ENCODE results near the gene ZSWIM3.

Gene ZSWIM3

GRCh38 chr20:45910670-45911485, 53.5 kb downstream of the ZSWIM3 start:
- DNase-seq (ENCODE audit: low spot score), result peak; percentile 98

GRCh38 chr20:45911486-45912343, 54.3 kb downstream of the ZSWIM3 start, which contains the start of gene PLTP:
PLTP (minus strand) TSS chr20:45912155; CDS start chr20:45911452, 703 bp downstream.
- DNase-seq (ENCODE audit: low spot score), result no peak

DNA sequence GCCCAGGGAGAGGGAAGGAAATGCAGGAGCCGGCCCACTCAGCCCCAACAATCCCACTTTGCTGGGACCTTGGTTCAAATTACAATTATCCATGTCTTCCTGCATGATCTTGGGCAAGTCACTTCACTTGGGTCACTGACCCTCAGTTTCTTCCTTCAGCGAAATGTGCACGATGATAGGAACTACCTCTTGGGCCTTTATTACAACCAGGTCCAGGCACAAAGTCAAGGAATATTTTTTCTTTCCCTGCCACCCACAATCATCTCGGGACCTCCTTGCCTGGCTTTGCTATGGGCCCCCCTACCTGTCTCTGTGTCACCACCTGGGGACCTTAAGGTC, 54.9 kb downstream of the ZSWIM3 start:
- DNase-seq (ENCODE audit: low spot score), result no peak

DNA sequence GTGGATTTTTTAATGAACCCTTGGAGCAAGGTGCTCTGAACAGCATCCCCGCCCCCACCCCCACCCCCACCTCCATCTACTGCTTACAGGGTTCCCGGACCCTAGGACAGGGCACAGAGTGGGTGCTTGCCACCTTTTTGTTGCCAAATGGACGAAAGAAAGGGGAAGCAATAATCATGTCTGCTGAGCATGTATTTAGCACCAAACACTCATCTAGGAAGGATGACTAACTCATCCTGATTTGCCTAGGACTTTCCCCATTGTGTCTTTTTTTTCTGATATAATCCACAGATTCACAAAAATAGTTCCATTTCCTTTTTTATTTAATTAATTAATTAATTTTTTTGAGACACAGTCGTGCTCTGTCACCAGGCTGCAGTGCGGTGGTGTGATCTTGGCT, 55.7 kb downstream of the ZSWIM3 start:
- no peak for DNase-seq (ENCODE audit: low spot score)

DNA sequence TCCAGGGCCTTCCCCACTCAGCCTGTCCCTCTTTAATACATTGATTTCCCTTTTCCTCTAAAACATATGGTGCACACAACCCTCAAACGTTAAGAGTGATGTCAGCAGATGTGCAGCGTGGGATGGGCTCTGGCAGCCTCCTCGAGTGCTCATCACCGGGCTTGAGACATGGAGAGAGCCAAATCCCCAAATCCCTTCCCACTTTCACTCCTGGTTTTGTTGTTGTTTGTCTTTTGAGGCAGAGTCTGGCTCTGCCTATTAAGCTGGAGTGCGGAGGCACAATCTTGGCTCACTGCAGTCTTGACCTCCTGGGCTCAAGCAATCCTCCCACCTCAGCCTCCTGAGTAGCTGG, 60.4 kb downstream of the ZSWIM3 start:
- no peak for DNase-seq (ENCODE audit: low spot score)

DNA sequence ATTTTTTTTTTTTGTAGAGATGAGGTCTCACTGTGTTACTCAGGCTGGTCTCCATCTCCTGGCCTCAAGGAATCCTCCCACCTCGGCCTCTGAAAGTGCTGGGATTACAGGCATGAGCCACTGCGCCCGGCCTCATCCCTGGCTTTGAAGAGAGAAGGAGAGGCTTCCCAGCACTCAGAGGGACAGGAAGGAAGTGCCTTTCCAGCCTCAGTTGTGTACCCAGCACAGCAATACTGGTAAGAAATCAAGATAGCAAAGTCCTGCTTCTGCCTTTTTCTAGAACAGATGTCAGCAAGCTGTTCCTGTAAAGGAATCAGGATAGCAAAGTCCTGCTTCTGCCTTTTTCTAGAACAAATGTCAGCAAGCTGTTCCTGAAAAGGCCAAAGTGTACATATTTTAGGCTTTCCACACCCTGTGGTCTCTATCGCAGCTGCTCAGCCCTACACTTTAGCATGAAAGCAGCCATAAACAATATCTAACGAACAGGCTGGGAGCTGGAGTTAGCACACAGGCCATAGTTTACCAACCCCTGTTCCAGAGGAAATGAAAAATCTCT, 60.8 kb downstream of the ZSWIM3 start:
- DNase-seq (ENCODE audit: low spot score), result no peak

- DNase-seq (ENCODE audit: low spot score), result no peak
Measured at GRCh38 chr20:45918779-45919537, 61.5 kb downstream of the ZSWIM3 start.

DNA sequence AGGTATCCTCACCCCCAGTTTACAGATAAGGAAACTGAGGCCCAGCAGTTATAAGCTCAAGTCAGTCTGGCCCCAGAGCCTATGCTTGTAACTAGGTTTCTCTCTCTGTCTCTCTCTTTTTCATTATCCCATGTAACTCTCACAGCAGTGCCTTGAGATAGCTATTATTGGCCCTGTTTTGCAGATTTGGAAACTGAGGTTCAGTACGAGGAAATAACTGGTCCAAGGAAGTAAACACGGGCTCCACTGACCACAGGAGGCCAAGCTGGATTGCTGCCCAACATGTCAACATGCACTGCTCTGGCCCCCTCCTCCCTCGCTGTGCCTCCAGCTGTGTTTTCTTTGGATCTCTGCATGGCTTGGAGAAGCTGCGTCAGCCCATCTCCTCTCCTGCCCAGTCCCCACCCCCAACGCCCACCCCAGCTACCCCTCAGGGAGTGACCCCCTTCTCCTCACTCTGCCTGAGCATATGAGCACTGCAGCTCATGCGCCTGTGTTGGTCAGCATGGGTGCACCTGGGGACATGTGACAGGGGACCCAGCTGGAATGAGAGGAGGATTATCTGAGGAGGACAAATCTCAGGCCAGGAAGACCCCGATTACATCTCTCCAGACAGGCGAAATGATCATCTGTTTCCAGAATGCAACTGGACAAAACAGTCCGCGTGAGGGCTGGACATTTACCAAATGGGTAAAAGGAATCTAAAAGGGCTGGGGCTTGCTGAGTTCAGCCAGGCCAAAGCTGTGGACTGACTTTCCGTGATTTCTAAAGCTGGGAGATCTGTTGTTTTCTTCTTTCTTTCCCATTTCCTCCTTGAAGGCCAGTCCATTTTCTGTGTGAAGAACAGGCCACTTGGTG, 62.4 kb downstream of the ZSWIM3 start:
- no peak for DNase-seq (ENCODE audit: low spot score)

- DNase-seq (ENCODE audit: low spot score), result no peak
Measured at GRCh38 chr20:45920462-45921336, 63.3 kb downstream of the ZSWIM3 start.

GRCh38 chr20:45921337-45922189, 64.1 kb downstream of the ZSWIM3 start:
- no peak for DNase-seq (ENCODE audit: low spot score)

DNA sequence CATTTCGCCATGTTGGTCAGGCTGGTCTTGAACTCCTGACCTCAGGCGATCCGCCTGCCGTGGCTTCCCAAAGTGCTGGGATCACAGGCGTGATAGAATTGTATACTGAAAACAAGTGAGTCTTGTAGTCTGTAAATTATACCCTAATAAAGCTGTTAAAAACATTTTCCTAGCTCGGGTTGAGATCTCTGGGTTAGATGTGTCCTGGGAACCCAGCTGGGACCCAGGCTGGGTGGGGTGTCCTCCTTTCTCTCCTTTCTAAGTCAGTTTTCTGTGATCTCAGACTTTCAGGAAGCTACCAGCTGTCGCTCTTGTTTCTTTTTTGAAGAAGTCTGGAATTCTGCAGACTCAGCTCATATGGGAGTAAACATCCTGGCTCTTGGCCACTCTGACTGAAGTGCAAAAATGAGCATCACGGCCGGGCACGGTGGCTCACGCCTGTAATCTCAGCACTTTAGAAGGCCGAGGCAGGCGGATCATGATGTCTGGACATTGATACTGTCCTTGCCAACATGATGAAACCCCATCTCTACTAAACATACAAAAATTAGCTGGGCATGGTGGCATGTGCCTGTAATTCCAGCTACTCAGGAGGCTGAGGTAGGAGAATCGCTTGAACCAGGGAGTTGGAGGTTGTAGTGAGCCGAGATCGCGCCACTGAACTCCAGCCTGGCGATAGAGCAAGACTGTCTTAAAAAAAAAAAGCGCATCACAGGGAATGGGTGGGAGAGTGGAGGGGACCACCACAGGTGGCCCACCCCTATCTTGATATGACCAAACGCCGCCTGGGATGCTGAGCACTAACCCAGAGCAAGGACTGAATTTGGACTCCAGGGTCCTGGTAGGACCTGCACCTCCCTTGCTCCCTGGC, 67.2 kb downstream of the ZSWIM3 start:
- DNase-seq (ENCODE audit: low spot score), result no peak

GRCh38 chr20:45925821-45926506, 68.5 kb downstream of the ZSWIM3 start:
- DNase-seq (ENCODE audit: low spot score), result no peak

DNA sequence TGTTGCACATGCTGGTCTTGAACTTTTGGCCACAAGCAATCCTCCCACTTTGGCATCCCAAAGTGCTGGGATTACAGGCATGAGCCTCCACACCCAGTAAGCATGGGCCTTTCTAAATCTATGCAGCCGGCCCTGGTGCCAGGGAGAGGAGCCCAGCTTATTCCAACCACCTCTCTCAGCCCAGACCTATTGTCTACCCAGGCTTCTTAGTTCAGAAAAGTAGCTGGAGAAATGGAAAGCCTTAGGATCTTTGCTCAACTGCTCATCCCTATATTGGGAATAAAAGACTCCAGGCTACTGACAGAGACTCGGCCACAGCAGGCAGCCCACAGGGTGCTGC, 69.3 kb downstream of the ZSWIM3 start:
- no peak for DNase-seq (ENCODE audit: low spot score)

DNA sequence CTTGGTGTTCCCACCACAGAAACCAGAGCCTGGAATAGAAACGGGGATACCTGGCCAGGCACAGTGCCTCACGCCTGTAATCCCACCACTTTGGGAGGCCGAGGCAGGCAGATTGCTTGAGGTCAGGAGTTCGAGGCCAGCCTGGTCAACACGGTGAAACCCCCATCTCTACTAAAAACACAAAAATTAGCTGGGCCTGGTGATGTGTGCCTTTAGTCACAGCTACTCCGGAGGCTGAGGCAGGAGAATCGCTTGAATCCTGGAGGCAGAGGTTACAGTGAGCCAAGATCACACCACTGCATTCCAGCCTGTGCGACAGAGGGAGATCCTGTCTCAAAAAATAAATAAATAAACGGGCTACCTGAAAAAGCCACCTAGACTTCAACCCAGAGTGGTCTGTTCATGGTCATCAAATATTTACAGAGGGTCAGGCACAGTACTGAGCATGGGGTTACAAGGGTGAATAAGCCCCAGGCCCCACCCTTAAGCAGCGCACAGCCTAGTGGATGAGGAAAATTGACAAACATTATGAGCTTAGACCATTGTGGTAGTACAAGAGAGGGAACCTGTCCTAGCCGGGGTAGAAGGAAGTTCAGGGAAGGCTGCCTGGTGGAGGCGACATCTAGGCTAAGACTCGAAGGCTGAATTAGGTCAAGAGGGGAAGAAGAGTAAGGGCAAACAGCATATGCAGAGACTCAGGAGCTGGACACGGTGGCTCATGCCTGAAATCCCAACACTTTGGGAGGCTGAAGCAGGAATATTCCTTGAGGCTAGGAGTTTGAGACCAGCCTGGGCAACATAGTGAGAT, 69.9 kb downstream of the ZSWIM3 start:
- no peak for DNase-seq (ENCODE audit: low spot score)
